Cardiac fibroblast (primary cell): ENCODE measurements around the gene ENDOD1.

Experiments used
- DNase-seq, 2 donors: peaks; one replicate each; pipeline versions ENCODE4 v3.0.0 to v3.0.0-alpha.2; 2010; ENCODE audit warnings: low read depth in 2 of 2
- H3K4me3 ChIP-seq, 2 donors: replicated peaks in 1 of 2; 1 replicate in 1 of 2; 2 replicates in 1 of 2; pipeline ENCODE4 v1.5.1; 2011; ENCODE audit warnings: low read depth in 2 of 2, low read length in 2 of 2, mild to moderate bottlenecking in 2 of 2, moderate library complexity in 1 of 2
- CTCF ChIP-seq: IDR thresholded peaks from one replicate; pipeline ENCODE4 v1.5.1; 2011; ENCODE audit warnings: low read depth, mild to moderate bottlenecking, low read length, inconsistent platforms

ENDOD1 gene

GRCh38 chr11:95153857-95154246, 64.2 kb downstream of the ENDOD1 start:
- no peak overlapping the region for H3K4me3 ChIP-seq
- no peak for TF ChIP-seq CTCF
- DNase-seq: no peak

GRCh38 chr11:95154514-95154913, 64.9 kb downstream of the ENDOD1 start:
- peak; percentile 68 to 73 for DNase-seq
- TF ChIP-seq CTCF: peak; percentile 58
- no peak overlapping the region for H3K4me3 ChIP-seq

- DNase-seq: no peak
- no peak for TF ChIP-seq CTCF
- no peak overlapping the region for H3K4me3 ChIP-seq
Measured at GRCh38 chr11:95155385-95155784, 65.7 kb downstream of the ENDOD1 start.

- DNase-seq: no peak
- no peak overlapping the region for H3K4me3 ChIP-seq
- no peak for TF ChIP-seq CTCF
Measured at GRCh38 chr11:95156133-95156721, 66.6 kb downstream of the ENDOD1 start.

- DNase-seq: peak in 1 of 2 donors; percentile 56
- no peak overlapping the region for H3K4me3 ChIP-seq
- TF ChIP-seq CTCF: no peak
Measured at GRCh38 chr11:95156916-95157541, 67.4 kb downstream of the ENDOD1 start.

- no peak for TF ChIP-seq CTCF
- DNase-seq: no peak
- no peak overlapping the region for H3K4me3 ChIP-seq
Measured at GRCh38 chr11:95157824-95158223, 68.2 kb downstream of the ENDOD1 start.

- no peak for DNase-seq
Measured at GRCh38 chr11:95161248-95161647, 71.6 kb downstream of the ENDOD1 start.

More at GRCh38 chr11:95161248-95161647, 71.6 kb downstream of the ENDOD1 start:
- TF ChIP-seq CTCF: no peak
- H3K4me3 ChIP-seq: no peak overlapping the region
